H9 (cell line): ENCODE data around the gene RRAGD. TPM values are rescaled to one million over a fixed set of nuclear protein-coding genes. Genes with fewer than 3 reads are reported as not detected.

Experiments
- DNase-seq: peaks from one replicate; pipeline ENCODE4 v3.0.0-alpha.2; 2017
- H2AFZ ChIP-seq: one replicate; pipeline ENCODE4 v1.6.1; 2013; ENCODE audit warnings: mild to moderate bottlenecking, low read length, control low read depth, moderate library complexity
- H2AK5ac ChIP-seq: 2 replicates; pipeline ENCODE4 v1.6.1; 2013; ENCODE audit warnings: low read length, control low read depth, mixed read lengths; ENCODE audit not compliant: insufficient read length
- H2BK120ac ChIP-seq: one replicate; pipeline ENCODE4 v1.6.1; 2013; ENCODE audit warnings: low read depth, mild to moderate bottlenecking, low read length, control low read depth, inconsistent platforms; ENCODE audit not compliant: poor library complexity, severe bottlenecking
- H2BK12ac ChIP-seq: 2 replicates; pipeline ENCODE4 v1.6.1; 2013; ENCODE audit warnings: low read length, control low read depth, mixed read lengths, low read depth; ENCODE audit not compliant: insufficient read length
- H2BK15ac ChIP-seq: 2 replicates; pipeline ENCODE4 v1.6.1; 2013; ENCODE audit warnings: low read depth, low read length, control low read depth
- H2BK20ac ChIP-seq: one replicate; pipeline ENCODE4 v1.6.1; 2013; ENCODE audit warnings: low read depth, mild to moderate bottlenecking, low read length, control low read depth, inconsistent platforms; ENCODE audit not compliant: poor library complexity, severe bottlenecking
- H2BK5ac ChIP-seq: 2 replicates; pipeline ENCODE4 v1.6.1; 2013; ENCODE audit warnings: low read length, control low read depth, mixed read lengths; ENCODE audit not compliant: insufficient read length
- H3K14ac ChIP-seq: 2 replicates; pipeline ENCODE4 v1.6.1; 2013; ENCODE audit warnings: low read length, control low read depth; ENCODE audit not compliant: insufficient read depth
- H3K18ac ChIP-seq: 2 replicates; pipeline ENCODE4 v1.6.1; 2013; ENCODE audit warnings: low read depth, mild to moderate bottlenecking, mixed read lengths, low read length, control low read depth; ENCODE audit not compliant: insufficient read length
- H3K23ac ChIP-seq: 2 replicates; pipeline ENCODE4 v1.6.1; 2013; ENCODE audit warnings: low read length, control low read depth, mixed read lengths, low read depth; ENCODE audit not compliant: insufficient read length
- H3K23me2 ChIP-seq: 2 replicates; pipeline ENCODE4 v1.6.1; 2013; ENCODE audit warnings: low read depth, mild to moderate bottlenecking, mixed read lengths, low read length, control low read depth; ENCODE audit not compliant: insufficient read length, poor library complexity, severe bottlenecking
- H3K27ac ChIP-seq: 2 replicates; pipeline ENCODE4 v1.5.1; 2013; ENCODE audit warnings: low read length, control low read depth, mixed read lengths, low read depth; ENCODE audit not compliant: insufficient read length
- H3K27me3 ChIP-seq: 2 replicates; pipeline ENCODE4 v1.6.1; 2013; ENCODE audit warnings: low read length, control low read depth, inconsistent platforms; ENCODE audit not compliant: insufficient read depth
- H3K4ac ChIP-seq: 2 replicates; pipeline ENCODE4 v1.6.1; 2013; ENCODE audit warnings: low read depth, mild to moderate bottlenecking, control low read depth, inconsistent platforms, low read length, moderate library complexity
- H3K4me1 ChIP-seq: 2 replicates; pipeline ENCODE4 v1.6.1; 2013; ENCODE audit warnings: low read length, control low read depth, inconsistent platforms; ENCODE audit not compliant: insufficient read depth
- H3K4me2 ChIP-seq: 2 replicates; pipeline ENCODE4 v1.6.1; 2013; ENCODE audit warnings: low read length, control low read depth, mixed read lengths; ENCODE audit not compliant: insufficient read length, insufficient read depth
- H3K56ac ChIP-seq: 2 replicates; pipeline ENCODE4 v1.6.1; 2013; ENCODE audit warnings: low read depth, mild to moderate bottlenecking, mixed read lengths, low read length, control low read depth; ENCODE audit not compliant: insufficient read length
- H3K79me1 ChIP-seq: 2 replicates; pipeline ENCODE4 v1.6.1; 2013; ENCODE audit warnings: low read depth, mild to moderate bottlenecking, moderate library complexity, low read length, control low read depth, inconsistent platforms; ENCODE audit not compliant: insufficient read depth, poor library complexity, severe bottlenecking
- H3K79me2 ChIP-seq: 2 replicates; pipeline ENCODE4 v1.6.1; 2013; ENCODE audit warnings: low read length, control low read depth, inconsistent platforms; ENCODE audit not compliant: insufficient read depth
- H3K9ac ChIP-seq: 2 replicates; pipeline ENCODE4 v1.6.1; 2013; ENCODE audit warnings: low read length, control low read depth, mixed read lengths; ENCODE audit not compliant: insufficient read length; ENCODE audit errors: extremely low read depth
- H3K9me3 ChIP-seq: one replicate; pipeline ENCODE4 v1.6.1; 2013; ENCODE audit warnings: low read depth, low read length, inconsistent platforms; ENCODE audit not compliant: control insufficient read depth
- H3T11ph ChIP-seq: one replicate; pipeline ENCODE4 v1.6.1; 2013; ENCODE audit warnings: mild to moderate bottlenecking, low read length, control low read depth, inconsistent platforms
- H4K20me1 ChIP-seq: one replicate; pipeline ENCODE4 v1.6.1; 2013; ENCODE audit not compliant: control insufficient read depth, insufficient read length, insufficient read depth
- H4K5ac ChIP-seq: 2 replicates; pipeline ENCODE4 v1.6.1; 2013; ENCODE audit warnings: low read depth, mild to moderate bottlenecking, mixed read lengths, low read length, control low read depth; ENCODE audit not compliant: insufficient read length
- H4K8ac ChIP-seq: replicated peaks from 2 replicates; pipeline ENCODE4 v1.6.1; 2013; ENCODE audit warnings: low read length, control low read depth, mixed read lengths, low read depth; ENCODE audit not compliant: insufficient read length
- H4K91ac ChIP-seq: 2 replicates; pipeline ENCODE4 v1.6.1; 2013; ENCODE audit warnings: low read depth, mild to moderate bottlenecking, moderate library complexity, mixed read lengths, low read length, control low read depth; ENCODE audit not compliant: insufficient read length
- H3K27ac Mint-ChIP-seq, 3 experiments: 2 replicates in 2 of 3; 3 replicates in 1 of 3; pipeline ENCODE4 v1.8.0; 2020 to 2021; ENCODE audit warnings: mixed read lengths in 3 of 3, mild to moderate bottlenecking in 1 of 3, moderate library complexity in 1 of 3
- H3K27me3 Mint-ChIP-seq: 2 replicates; pipeline ENCODE4 v1.8.0; 2021; ENCODE audit warnings: low read depth, mild to moderate bottlenecking, moderate library complexity, mixed read lengths
- H3K36me3 Mint-ChIP-seq, 3 experiments: 2 replicates in 2 of 3; 3 replicates in 1 of 3; pipeline ENCODE4 v1.8.0; 2020 to 2021; ENCODE audit warnings: low read depth in 3 of 3, mixed read lengths in 3 of 3; ENCODE audit not compliant: insufficient read depth in 1 of 3
- H3K4me1 Mint-ChIP-seq, 2 experiments: 2 replicates each; pipeline ENCODE4 v1.8.0; 2020; ENCODE audit warnings: mixed read lengths in 2 of 2
- H3K4me3 Mint-ChIP-seq, 2 experiments: 2 replicates in 1 of 2; 3 replicates in 1 of 2; pipeline ENCODE4 v1.8.0; 2020 to 2021; ENCODE audit warnings: mild to moderate bottlenecking in 2 of 2, mixed read lengths in 2 of 2, moderate library complexity in 1 of 2
- H3K9me3 Mint-ChIP-seq, 2 experiments: 2 replicates in 1 of 2; 3 replicates in 1 of 2; pipeline ENCODE4 v1.8.0; 2020; ENCODE audit warnings: mild to moderate bottlenecking in 2 of 2, mixed read lengths in 2 of 2, moderate library complexity in 1 of 2
- WGBS: extraction: QIAGEN DNeasy Blood & Tissue Kit; methylation state at CpG from one replicate; pipeline ENCODE4 v1.1.7; 2013; ENCODE audit warnings: missing lambda C conversion rate, low lambda C conversion rate, mixed read lengths; ENCODE audit not compliant: insufficient read length; ENCODE audit errors: extremely low coverage; 5-methylcytosine and 5-hydroxymethylcytosine counted together
- total RNA-seq: library from RNA; stranded (reverse); gene quantifications from 2 replicates; pipeline ENCODE4 v1.2.1, GENCODE V29; 2021
- TF ChIP-seq, protein P1 (sequence below): fragments of 200-600 bp; sonication (generic); conservative IDR thresholded peaks from 3 replicates; pipeline ENCODE4 v1.8.0; 2021; ENCODE audit warnings: antibody characterized with exemption, mild to moderate bottlenecking

The RRAGD gene
- total RNA-seq, 1 experiment from 2014 or later = 10.6 TPM

DNA sequence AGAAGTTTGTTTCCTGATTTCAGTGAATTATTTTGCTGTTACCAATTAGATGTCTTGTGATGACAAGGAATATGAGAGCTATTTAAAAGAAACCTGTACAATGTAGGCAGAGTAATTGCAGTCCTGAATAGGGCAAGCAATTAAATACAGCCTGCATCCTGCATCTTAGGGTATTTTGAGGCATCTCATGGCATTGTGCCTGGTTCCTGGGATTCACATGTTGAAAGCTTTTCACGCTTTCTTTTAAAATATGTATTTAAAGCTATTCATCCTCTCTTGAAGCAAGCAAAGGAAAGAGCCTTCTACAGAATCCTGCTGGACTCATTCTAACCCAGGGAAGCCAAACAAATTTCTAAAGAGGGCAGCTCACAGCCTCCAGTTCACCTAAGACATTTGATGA is 4.7 kb upstream of the RRAGD start:
- H3K4me3 Mint-ChIP-seq = no peak overlapping the region

More for the DNA sequence above, 4.7 kb upstream of the RRAGD start:
- H3K9ac ChIP-seq = no peak overlapping the region
- Mint-ChIP-seq H3K27me3 (peaks cover 33% of the 10 kb centered on the region), H3K27ac (no peak overlapping the region), H3K36me3 (no peaks in the 10 kb centered on the region), H3K9me3 (no peaks in the 10 kb centered on the region), H3K4me1 (peaks cover 7 to 9% of the 10 kb centered on the region in 2 experiments)
- H3K4ac ChIP-seq = no peak overlapping the region
- H2BK5ac ChIP-seq = no peak overlapping the region
- H3K4me2 ChIP-seq = no peak overlapping the region
- no CpG with 5 or more reads among the region's 1 CpG for WGBS
- H2AK5ac ChIP-seq = no peak overlapping the region
- no peaks in the 10 kb centered on the region for H3K9me3 ChIP-seq
- no peaks in the 10 kb centered on the region for H3K79me2 ChIP-seq
- peaks cover 4% of the 10 kb centered on the region for H3K23me2 ChIP-seq
- H3K4me1 ChIP-seq = no peaks in the 10 kb centered on the region
- H4K8ac ChIP-seq = no peak overlapping the region
- H3K27me3 ChIP-seq = peaks cover 5% of the 10 kb centered on the region; the same call in 1 of the 2 replicates
- no peak overlapping the region for H2BK12ac ChIP-seq
- H3K79me1 ChIP-seq = no peaks in the 10 kb centered on the region
- TF ChIP-seq, protein P1, sequence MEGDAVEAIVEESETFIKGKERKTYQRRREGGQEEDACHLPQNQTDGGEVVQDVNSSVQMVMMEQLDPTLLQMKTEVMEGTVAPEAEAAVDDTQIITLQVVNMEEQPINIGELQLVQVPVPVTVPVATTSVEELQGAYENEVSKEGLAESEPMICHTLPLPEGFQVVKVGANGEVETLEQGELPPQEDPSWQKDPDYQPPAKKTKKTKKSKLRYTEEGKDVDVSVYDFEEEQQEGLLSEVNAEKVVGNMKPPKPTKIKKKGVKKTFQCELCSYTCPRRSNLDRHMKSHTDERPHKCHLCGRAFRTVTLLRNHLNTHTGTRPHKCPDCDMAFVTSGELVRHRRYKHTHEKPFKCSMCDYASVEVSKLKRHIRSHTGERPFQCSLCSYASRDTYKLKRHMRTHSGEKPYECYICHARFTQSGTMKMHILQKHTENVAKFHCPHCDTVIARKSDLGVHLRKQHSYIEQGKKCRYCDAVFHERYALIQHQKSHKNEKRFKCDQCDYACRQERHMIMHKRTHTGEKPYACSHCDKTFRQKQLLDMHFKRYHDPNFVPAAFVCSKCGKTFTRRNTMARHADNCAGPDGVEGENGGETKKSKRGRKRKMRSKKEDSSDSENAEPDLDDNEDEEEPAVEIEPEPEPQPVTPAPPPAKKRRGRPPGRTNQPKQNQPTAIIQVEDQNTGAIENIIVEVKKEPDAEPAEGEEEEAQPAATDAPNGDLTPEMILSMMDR = no peak
- H2AFZ ChIP-seq = no peak overlapping the region
- no peak overlapping the region for H3T11ph ChIP-seq
- no peak overlapping the region for H3K27ac ChIP-seq
- no peak overlapping the region for H3K18ac ChIP-seq
- H3K56ac ChIP-seq = no peak overlapping the region
- no peak for DNase-seq
- no peak overlapping the region for H2BK20ac ChIP-seq
- H4K5ac ChIP-seq = no peak overlapping the region
- no peak overlapping the region for H3K14ac ChIP-seq
- H4K20me1 ChIP-seq = no peaks in the 10 kb centered on the region
- H2BK15ac ChIP-seq = no peak overlapping the region
- no peak overlapping the region for H2BK120ac ChIP-seq
- no peak overlapping the region for H4K91ac ChIP-seq
- no peak overlapping the region for H3K23ac ChIP-seq
